IPS-18a (cell line): ENCODE measurements around the gene CMTM6.
A peak's percentile ranks its signal among the peaks of the same experiment; 100 is the strongest.

ENCODE experiments used
- H3K27ac ChIP-seq: one replicate; pipeline ENCODE4 v1.5.1; 2013; ENCODE audit warnings: low read length
- H3K27me3 ChIP-seq: one replicate; pipeline ENCODE4 v1.6.1; 2013; ENCODE audit warnings: mild to moderate bottlenecking, low read length; ENCODE audit not compliant: control insufficient read depth, insufficient read depth
- H3K36me3 ChIP-seq: one replicate; pipeline ENCODE4 v1.6.1; 2013; ENCODE audit warnings: low read depth, low read length; ENCODE audit not compliant: control insufficient read depth
- H3K4me1 ChIP-seq: one replicate; pipeline ENCODE4 v1.6.1; 2013; ENCODE audit warnings: low read depth, low read length; ENCODE audit not compliant: control insufficient read depth
- H3K4me3 ChIP-seq: one replicate; pipeline ENCODE4 v1.5.1; 2013; ENCODE audit warnings: low read length
- H3K9ac ChIP-seq: one replicate; pipeline ENCODE4 v1.6.1; 2013; ENCODE audit warnings: mild to moderate bottlenecking, low read length, moderate library complexity
- H3K9me3 ChIP-seq: one replicate; pipeline ENCODE4 v1.6.1; 2013; ENCODE audit warnings: low read depth, low read length; ENCODE audit not compliant: control insufficient read depth

Gene CMTM6

GRCh38 chr3:32502118-32502945 is at the start of gene CMTM6:
Gene CMTM6 (minus strand): TSS chr3:32502852. CDS start chr3:32502745, 107 bp downstream.
- H3K27ac ChIP-seq = no peak within 1 kb of the TSS
- no peaks in the 10 kb centered on the region for H3K27me3 ChIP-seq
- no peaks in the 10 kb centered on the region for H3K36me3 ChIP-seq
- peak within 1 kb of the TSS; percentile 56 for H3K9ac ChIP-seq
- peak within 1 kb of the TSS; percentile 75 for H3K4me3 ChIP-seq
- peaks cover 12% of the 10 kb centered on the region for H3K4me1 ChIP-seq
- H3K9me3 ChIP-seq = no peaks in the 10 kb centered on the region

DNA sequence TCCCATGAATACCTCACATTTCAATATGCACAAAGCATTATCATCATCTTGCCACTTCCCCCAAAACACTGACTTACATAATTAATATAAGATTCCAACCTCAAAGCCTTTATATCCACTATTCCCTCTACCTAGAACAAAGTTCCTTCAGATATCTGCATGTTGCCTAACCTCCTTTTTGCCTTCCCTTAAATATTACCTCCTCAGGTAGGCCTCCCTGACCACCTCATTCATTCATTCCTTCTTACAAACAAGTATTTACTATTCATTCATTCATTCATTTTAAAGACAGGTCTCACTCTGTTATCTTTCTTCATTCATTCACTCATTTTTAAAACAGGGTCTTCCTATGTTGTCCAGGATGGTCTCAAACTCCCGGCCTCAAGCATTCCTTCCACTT is 49.4 kb upstream of the CMTM6 start:
- no peak overlapping the region for H3K9ac ChIP-seq
- H3K4me1 ChIP-seq = peaks cover 7% of the 10 kb centered on the region
- H3K27ac ChIP-seq = no peak overlapping the region
- H3K4me3 ChIP-seq = no peak overlapping the region
- no peaks in the 10 kb centered on the region for H3K36me3 ChIP-seq
- H3K27me3 ChIP-seq = no peaks in the 10 kb centered on the region
- no peaks in the 10 kb centered on the region for H3K9me3 ChIP-seq

GRCh38 chr3:32551496-32551895 is 48.8 kb upstream of the CMTM6 start:
- H3K4me1 ChIP-seq = peaks cover 7% of the 10 kb centered on the region
- no peak overlapping the region for H3K4me3 ChIP-seq
- no peaks in the 10 kb centered on the region for H3K9me3 ChIP-seq
- H3K27ac ChIP-seq = no peak overlapping the region
- H3K36me3 ChIP-seq = no peaks in the 10 kb centered on the region
- no peak overlapping the region for H3K9ac ChIP-seq
- H3K27me3 ChIP-seq = no peaks in the 10 kb centered on the region

DNA sequence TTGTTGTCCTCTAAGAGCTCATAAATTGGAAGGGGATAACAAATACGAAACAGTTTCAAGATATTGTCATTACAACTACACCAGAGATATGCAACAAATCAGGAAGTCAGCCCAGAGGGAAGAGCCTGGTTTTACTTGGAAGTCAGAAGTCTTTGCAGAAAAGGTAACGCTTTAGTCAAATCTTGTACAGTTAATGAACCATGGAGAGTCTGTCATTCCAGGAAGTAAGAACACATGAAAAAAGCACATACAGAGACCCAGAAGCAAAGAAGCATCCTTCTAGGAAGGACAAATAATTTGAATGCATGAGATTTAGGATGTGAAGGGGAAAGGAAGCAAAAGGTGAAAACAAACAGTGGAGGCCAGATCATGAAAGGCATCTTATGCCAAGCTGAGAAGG is 48.4 kb upstream of the CMTM6 start:
- Histone ChIP-seq H3K27me3 (no peaks in the 10 kb centered on the region), H3K27ac (no peak overlapping the region), H3K36me3 (no peaks in the 10 kb centered on the region), H3K9me3 (no peaks in the 10 kb centered on the region), H3K4me3 (no peak overlapping the region), H3K9ac (no peak overlapping the region), H3K4me1 (peaks cover 7% of the 10 kb centered on the region)

DNA sequence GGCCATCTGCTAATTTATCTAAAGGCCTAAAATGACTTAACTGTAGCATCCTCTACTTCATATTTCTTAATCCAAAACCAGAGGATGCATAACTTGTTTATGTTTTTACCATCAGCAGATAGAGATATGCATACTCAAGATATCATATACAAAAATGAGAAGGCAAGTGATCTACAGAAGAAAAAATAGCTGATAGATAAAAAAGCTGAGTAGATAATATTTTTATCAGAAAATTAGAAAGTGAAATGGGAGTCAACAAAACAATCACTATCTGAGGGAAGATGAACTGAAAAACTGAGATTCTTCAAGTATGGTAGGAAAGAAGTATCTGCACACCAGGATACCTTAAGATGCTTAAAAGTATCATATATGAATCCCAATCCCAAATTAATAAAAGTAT is 42.7 kb upstream of the CMTM6 start:
- Histone ChIP-seq H3K36me3 (peaks cover 17% of the 10 kb centered on the region), H3K9ac (no peak overlapping the region), H3K4me1 (peaks cover 7% of the 10 kb centered on the region), H3K9me3 (no peaks in the 10 kb centered on the region), H3K4me3 (no peak overlapping the region), H3K27ac (no peak overlapping the region), H3K27me3 (no peaks in the 10 kb centered on the region)

DNA sequence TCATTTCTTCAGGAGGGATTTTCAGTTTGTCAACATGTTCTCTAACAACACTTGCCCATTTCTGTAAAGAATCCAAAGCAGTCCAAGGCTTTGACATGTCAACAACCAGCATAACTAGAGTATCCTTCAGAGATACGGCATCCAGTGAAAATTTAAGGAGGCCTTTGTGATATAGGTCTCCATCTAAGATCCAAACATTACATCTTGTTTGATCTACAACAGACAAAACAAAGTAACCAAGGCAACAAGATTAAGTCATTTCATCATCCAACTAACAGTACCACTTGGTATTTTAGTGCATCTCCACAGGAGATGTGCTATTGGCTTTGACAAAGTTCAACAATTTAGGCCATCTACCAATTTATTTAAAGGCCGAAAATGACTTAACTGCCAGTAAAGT is 42.2 kb upstream of the CMTM6 start:
- peaks cover 7% of the 10 kb centered on the region for H3K4me1 ChIP-seq
- peaks cover 17% of the 10 kb centered on the region for H3K36me3 ChIP-seq
- no peaks in the 10 kb centered on the region for H3K27me3 ChIP-seq
- no peak overlapping the region for H3K9ac ChIP-seq
- no peaks in the 10 kb centered on the region for H3K9me3 ChIP-seq
- no peak overlapping the region for H3K4me3 ChIP-seq
- no peak overlapping the region for H3K27ac ChIP-seq

GRCh38 chr3:32542807-32543206 is 40.2 kb upstream of the CMTM6 start:
- Histone ChIP-seq H3K9me3 (no peaks in the 10 kb centered on the region), H3K4me1 (no peaks in the 10 kb centered on the region), H3K9ac (no peak overlapping the region), H3K27ac (no peak overlapping the region), H3K36me3 (peaks cover 23% of the 10 kb centered on the region), H3K4me3 (no peak overlapping the region), H3K27me3 (no peaks in the 10 kb centered on the region)

GRCh38 chr3:32540899-32541298 is 38.2 kb upstream of the CMTM6 start:
- no peak overlapping the region for H3K4me3 ChIP-seq
- peaks cover 36% of the 10 kb centered on the region for H3K36me3 ChIP-seq
- no peaks in the 10 kb centered on the region for H3K27me3 ChIP-seq
- no peaks in the 10 kb centered on the region for H3K9me3 ChIP-seq
- no peaks in the 10 kb centered on the region for H3K4me1 ChIP-seq
- no peak overlapping the region for H3K9ac ChIP-seq
- H3K27ac ChIP-seq = no peak overlapping the region

GRCh38 chr3:32532434-32532833 is 29.8 kb upstream of the CMTM6 start:
- Histone ChIP-seq H3K4me1 (no peaks in the 10 kb centered on the region), H3K27me3 (no peaks in the 10 kb centered on the region), H3K9ac (no peak overlapping the region), H3K36me3 (peaks cover 60% of the 10 kb centered on the region), H3K27ac (no peak overlapping the region), H3K4me3 (no peak overlapping the region), H3K9me3 (no peaks in the 10 kb centered on the region)

- Histone ChIP-seq H3K9ac (no peak overlapping the region), H3K36me3 (peaks cover 61% of the 10 kb centered on the region), H3K4me1 (no peaks in the 10 kb centered on the region), H3K27me3 (no peaks in the 10 kb centered on the region), H3K9me3 (no peaks in the 10 kb centered on the region), H3K27ac (no peak overlapping the region), H3K4me3 (no peak overlapping the region)
These were observed 28.5 kb upstream of the CMTM6 start for GRCh38 chr3:32531010-32531647.

DNA sequence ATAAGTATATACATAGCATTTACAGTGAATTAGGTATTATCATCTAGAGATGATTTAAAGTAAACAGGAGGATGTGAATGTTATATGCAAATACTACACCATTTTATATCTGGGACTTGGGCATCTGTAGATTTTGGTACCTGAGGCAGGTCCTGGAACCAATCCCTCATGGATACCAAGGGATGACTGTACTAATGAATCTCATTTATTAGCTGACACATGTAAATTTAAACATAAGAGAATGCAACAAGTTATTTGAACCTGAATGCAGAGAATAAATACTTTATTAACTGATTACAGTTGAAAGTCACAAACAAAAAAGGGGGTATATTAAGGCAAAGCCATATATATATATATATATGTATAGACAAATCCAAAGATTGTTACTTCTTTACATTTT is 23.1 kb upstream of the CMTM6 start:
- Histone ChIP-seq H3K9ac (no peak overlapping the region), H3K4me1 (no peaks in the 10 kb centered on the region), H3K4me3 (no peak overlapping the region), H3K9me3 (no peaks in the 10 kb centered on the region), H3K27ac (no peak overlapping the region), H3K27me3 (no peaks in the 10 kb centered on the region), H3K36me3 (peaks cover 50% of the 10 kb centered on the region)

GRCh38 chr3:32522682-32523081 is 20.0 kb upstream of the CMTM6 start:
- H3K27me3 ChIP-seq = no peaks in the 10 kb centered on the region

More at GRCh38 chr3:32522682-32523081, 20.0 kb upstream of the CMTM6 start:
- Histone ChIP-seq H3K4me1 (no peaks in the 10 kb centered on the region), H3K27ac (no peak overlapping the region), H3K9me3 (no peaks in the 10 kb centered on the region), H3K36me3 (peaks cover 25% of the 10 kb centered on the region), H3K9ac (no peak overlapping the region), H3K4me3 (no peak overlapping the region)
